Jurkat, Clone E6-1 (cell line): ENCODE results near the gene AKAP11.

Source experiments
- DNase-seq: peaks from one replicate; pipeline ENCODE4 v3.0.0-alpha.2; 2011; ENCODE audit warnings: low read depth, low spot score
- H3K4me3 ChIP-seq: 2 replicates; pipeline ENCODE4 v1.5.1; 2011; ENCODE audit warnings: mild to moderate bottlenecking, low read length, control low read depth, moderate library complexity

Gene AKAP11

DNA sequence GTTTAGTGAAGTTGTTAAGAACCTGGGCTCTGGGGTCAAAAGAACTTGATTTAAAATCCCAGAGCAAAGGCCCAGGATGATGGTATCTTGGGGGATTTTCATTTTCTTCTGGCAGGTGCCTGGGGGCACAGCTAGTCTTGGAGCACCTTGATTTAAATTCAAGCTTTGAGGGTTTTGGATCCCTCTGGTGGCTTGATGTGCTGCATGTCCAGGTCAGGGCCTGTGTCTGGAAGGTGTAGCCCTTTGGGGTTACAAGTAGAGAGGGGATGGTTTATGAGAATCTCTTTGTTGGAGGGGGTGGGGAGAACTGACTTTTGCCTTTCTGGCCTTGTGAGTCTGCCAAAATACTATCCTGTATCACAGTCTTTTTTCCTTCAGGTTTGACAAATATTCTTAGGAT lies 55.8 kb downstream of the AKAP11 start:
- DNase-seq: no peak
- H3K4me3 ChIP-seq: no peak overlapping the region

DNA sequence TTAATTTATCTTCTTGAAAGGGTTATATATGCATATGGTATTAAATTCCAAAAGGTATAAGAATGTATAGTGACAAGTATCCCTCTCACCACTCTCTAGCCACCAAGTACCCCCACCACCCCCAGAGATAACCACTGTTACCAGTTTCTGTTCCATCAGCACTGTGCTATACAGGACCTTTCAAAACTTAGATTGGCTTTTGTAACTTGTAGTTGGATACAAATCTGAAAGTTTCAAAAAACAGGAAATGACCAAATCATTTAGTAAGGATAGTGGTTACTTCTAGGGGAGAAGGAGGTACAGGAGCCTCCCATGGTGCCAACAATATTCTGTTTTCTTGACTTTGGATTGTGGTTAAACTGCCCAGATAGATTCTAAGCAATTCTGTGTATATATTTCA lies 56.7 kb downstream of the AKAP11 start:
- H3K4me3 ChIP-seq: no peak overlapping the region
- no peak for DNase-seq

DNA sequence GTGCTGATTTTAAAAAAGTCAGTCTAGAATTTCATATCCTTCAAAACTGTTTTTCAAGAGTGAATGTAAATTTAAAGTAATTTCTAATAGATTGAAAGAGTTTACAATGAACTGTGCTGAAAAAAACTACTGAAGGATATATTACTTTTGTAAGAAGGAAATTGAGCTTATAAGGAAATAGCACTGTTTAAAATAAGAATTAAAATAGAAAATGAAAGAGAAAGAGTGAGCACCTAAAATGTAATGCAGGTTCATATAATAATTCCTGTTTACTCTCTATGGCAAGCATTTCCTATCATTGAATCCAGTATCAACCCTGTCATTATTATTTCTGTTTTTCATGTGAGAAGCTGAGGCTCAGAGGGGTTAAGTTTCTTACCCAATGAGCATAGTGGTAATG lies 57.3 kb downstream of the AKAP11 start:
- no peak overlapping the region for H3K4me3 ChIP-seq
- no peak for DNase-seq

DNA sequence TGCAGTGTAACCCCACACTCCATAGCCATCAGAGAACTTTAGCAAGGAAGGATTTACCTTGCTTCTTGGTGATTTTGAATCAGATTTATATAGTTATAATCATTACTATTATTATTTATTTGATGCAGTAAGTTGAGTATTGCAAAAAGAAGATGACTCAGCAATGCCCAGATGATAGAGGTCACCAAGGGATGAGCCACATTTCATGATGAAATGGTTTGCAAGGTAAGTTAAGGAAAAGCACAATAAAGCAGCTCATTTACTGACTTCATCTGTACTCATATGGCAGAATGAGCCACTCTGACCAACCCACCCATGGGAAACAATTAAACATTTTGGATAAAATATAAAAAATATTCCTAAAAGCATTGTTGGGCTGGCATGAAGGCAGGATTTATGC lies 59.1 kb downstream of the AKAP11 start:
- DNase-seq: no peak
- no peak overlapping the region for H3K4me3 ChIP-seq

DNA sequence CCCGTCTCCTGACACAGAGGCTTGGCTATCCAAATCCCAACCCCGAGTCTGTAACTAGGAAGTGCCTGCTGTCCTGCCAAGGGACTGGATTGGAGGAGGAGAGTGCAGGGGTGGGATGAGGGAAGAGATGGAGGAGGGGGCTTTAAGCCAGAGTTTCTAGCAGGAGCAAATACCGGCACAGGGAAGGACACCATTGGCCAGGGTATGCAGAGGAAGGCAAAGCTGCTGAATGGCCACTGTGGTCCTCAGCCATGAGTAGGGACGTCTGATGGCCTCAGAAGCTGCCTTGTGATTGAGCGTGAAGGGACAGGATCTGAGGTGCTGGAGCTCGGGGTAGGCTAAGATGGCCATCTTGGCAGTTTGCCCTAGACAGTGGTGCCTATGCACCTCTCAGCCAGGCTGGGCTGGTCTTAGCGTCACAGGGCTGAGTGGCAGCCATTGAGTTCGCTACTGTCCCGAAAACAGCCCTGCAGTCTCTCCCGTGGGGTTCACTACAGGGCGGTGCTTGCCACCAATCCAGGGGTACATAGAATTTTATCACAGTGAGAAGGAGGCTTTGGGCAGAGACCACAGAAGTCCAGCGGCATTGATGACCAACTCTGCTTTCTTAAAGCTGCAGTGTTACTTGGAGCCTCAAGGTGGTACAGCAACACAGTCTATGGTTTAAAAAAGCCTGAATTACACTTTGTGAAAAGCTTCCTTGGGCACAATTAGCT lies 61.8 kb downstream of the AKAP11 start:
- H3K4me3 ChIP-seq: no peak overlapping the region
- peak; percentile 49 for DNase-seq

DNA sequence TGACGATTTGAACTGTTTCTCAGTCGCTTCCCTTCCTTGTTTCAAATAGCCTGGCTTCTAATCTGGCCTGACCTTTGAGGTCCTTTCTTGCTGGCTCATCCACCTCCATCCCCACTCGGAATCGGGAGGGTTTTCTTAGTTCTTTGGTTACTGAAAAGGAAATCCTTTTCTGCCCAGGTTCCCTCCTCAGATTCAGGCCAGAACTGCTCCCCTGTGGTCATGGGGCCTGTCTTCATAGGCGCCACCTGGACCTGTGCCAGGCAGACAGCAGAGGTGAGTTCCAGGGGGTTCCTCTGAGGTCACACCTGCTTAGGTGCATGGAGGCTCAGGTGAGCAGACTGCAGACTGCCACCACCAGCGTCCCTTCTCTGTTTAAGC lies 62.4 kb downstream of the AKAP11 start:
- H3K4me3 ChIP-seq: no peak overlapping the region
- DNase-seq: no peak

DNA sequence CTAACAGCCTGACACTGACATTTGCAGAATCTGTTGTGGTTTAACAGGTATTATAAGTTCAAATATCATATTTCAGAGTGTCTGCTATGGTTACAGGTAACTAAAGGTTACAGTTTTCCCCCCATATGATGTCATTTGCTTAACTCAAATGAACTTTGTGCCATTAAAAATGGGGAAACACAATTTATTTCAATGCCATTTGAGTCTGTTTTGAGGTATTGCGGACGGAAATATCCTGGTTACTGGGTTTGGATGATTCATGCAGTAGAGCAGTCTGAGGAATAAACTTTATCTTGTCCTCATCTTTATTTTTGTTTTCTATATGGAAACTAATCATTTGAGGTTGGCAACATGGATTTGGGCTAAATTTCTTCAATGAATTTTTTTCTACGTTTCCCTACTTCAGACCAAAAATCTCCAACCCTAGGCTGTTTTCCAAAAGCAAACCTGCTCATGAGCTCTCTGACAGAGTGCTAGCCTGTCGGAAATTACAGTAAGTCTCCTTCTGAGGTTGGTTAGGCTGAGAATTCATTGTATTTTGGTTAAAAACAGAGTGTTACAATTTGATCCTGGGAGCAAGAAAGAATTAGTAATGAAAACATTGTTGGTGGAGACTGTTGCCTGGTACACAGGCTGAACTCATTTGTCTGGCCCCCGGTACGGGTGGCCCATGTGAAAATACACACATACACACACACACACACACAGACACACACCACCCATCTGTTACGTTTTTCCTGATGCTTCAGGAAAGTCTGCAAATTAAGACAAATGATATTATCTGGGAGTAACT lies 66.1 kb downstream of the AKAP11 start:
- no peak overlapping the region for H3K4me3 ChIP-seq
- no peak for DNase-seq

DNA sequence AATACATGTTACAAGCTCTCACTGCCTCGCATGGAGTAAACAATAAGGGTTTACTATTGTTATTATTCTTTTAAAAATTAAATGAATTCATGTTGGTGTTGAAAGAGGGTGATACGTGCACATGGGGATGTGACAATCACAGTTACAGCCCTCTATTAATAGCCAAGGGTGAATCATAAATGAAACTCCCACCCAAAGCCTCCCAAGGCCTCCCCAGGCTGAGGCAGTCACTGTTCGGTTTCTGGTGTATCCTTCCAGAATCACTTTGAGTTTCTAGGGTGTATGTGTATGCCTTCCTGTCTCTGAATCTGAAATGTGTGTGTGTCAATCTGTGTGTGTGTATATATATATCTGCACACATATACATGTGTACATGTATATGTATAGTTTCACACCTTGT lies 73.4 kb downstream of the AKAP11 start:
- DNase-seq: no peak
- H3K4me3 ChIP-seq: no peak overlapping the region

DNA sequence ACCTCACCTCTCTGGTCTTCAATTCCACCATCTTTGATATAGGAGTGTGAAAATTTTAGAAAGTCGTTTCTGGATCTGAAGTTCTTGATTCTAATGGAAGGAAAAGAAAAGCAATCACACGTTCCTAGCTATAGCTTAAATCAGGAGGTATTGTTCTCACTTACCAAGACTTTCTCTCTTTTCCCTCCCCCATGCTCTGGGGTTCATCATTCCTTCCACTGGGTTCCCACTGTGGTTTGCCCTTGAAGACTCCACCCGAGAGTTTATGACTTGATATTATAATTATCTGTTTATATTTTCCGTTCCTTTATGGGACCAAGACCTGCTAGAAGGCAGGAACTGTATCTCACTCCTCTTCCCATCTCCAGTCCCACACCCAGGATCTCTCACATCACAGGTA lies 76.6 kb downstream of the AKAP11 start:
- DNase-seq: no peak
- H3K4me3 ChIP-seq: no peak overlapping the region

DNA sequence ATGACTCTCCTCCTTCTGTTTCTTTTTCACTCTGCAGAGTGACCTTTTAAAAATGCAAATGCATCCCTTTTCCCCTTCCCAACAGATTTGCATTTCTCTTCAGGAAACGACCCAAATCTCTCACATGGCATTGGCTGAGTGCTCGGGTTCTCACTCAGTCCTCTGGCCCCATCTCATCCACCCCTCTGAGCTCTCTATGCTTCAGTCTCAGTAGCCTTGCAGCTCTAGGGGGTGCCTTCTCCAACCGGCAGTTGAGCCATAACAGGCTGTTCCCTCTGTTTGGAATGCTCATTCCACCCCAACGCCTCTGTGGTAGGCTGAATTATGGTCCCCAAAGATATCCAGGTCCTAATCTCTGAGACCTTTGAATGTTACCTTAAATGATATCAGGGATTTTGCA lies 78.2 kb downstream of the AKAP11 start:
- H3K4me3 ChIP-seq: no peak overlapping the region

DNA sequence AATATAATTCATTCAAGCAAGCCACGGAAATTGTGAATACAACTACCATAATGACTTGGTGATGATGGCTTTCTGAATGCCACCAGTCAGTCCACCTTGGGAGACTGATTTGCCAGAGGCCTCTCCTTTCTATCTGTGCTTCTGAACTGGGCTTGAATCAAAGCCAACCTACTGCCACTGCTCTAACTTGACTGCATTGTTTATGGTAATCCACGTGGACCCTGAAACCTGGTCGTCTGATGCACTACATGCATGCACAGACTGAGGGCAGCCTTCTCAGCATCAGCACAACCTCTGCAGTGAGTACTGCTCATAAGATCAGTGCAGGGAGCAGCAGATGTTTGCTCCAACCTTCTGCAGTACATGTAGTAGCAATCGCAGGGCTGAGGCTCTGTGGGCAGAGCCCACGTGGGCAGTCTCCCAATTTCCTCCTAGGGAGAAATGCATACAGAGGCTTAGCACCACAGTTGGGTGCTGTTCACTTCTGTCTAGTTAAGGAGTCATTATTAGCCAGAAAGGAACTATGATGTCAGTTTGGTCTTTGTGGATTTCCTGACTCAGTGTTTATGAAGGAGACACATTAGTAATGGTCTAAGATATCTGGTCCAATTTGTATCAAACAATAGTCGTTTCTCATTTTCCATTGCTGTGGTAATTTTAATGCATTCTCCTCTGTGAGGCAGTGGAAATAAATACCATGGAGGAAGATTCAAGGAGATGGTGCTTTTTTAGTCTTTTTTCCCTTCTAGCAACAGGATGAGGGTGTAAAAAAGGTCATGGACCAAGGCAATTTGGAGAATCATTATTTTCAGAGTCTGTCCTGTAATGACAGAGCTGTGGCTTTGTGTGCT lies 82.5 kb downstream of the AKAP11 start:
- peak overlapping the region; percentile 44 for H3K4me3 ChIP-seq
- DNase-seq: peak; percentile 87

More for the DNA sequence above, 78.2 kb downstream of the AKAP11 start:
- no peak for DNase-seq

DNA sequence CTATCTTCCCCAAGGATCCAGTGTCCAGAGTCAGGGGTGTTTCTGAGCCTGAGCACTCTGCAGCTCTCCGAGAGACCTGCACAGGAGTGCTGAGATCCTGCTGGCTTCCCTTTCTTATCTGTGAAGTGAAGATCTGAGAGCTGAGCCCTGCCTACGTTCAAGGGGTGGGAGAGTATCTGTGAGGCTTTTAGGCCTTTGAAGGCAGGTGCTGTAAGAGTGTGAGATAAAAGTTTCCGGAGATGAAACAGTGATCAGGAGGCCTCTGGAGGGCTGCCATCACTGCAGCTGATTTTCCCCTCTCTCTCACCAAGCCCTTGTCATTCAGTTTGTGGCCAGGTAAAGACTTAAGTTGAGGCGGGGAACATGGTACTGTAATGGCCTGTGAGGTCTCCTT lies 83.1 kb downstream of the AKAP11 start:
- H3K4me3 ChIP-seq: peak overlapping the region; percentile 44
- DNase-seq: peak; percentile 99

DNA sequence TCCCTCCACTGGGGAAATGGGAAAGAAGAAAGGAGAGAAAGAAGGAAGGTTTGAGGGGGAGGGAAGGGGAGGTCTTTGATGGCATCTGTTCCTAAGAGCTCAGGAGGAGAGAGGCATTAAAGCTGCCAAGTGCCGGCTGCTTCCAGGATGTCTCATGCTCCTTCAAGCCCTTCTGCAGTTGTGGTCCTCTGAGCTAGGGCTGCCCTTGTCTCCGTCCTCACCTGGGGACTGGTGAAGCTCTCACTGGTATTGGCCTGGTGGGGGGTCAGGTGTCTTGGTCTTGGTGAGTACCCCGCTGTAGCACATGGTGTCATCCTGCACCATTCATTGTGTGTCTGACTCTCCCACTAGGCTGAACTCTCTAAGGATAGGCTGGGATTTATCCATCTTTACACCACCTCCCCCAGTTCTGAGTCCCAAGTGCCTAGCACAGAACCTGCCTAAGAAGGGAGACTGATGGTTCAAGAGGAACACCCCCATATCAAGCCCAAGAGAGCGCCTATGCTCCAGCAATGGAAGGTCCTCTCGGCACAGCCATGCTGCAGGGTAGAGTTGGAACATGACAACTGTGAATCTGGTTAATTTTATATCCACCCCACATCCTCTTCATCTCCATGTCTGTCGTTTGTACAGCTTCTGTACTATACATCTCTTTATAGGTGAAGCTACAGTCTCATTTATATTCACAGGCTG lies 83.7 kb downstream of the AKAP11 start:
- DNase-seq: no peak
- peak overlapping the region; percentile 22 for H3K4me3 ChIP-seq

DNA sequence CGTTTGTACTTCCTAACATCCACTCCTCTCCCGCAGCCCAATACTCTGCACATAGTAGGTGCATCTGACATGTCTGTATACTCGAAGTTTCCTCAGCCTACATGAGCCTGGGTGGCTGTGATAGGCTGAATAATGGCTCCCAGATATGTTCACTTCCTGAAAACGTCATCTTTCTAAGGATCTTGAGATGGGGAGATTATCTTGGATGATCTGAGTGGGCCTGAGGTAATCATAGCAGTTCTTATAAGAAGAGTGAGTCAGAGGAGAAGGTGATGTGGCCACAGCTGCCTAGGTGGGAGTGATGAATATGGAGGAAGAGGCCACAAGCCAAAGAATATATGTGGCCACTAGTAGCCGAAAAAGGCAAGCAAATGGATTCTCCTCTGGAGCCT lies 84.2 kb downstream of the AKAP11 start:
- DNase-seq: no peak
- H3K4me3 ChIP-seq: no peak overlapping the region

DNA sequence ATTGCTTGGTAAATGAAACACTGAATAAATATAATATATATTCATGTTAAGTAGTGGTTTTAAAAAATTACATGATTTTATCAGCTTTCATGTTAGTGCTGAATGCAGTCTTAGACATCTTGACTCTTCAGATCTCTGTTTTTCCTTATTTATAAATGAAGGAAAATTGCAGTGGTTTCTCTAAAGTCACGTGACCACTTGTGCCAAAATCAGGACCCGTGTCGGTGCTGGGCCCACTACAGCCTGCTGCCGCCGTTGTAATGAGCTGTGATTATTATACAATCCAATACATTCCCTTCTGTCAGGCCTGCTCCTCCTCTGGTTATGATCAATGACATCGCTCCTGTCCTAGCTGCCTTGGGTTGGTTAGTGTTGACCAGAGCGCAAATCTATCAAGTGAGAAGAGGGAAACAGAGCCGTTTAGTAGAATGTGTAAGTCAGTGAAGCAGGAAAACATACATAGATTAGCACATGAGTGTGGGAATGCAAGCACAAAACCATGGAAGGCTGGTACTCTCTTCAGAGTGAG lies 88.2 kb downstream of the AKAP11 start:
- H3K4me3 ChIP-seq: no peak overlapping the region
- no peak for DNase-seq

DNA sequence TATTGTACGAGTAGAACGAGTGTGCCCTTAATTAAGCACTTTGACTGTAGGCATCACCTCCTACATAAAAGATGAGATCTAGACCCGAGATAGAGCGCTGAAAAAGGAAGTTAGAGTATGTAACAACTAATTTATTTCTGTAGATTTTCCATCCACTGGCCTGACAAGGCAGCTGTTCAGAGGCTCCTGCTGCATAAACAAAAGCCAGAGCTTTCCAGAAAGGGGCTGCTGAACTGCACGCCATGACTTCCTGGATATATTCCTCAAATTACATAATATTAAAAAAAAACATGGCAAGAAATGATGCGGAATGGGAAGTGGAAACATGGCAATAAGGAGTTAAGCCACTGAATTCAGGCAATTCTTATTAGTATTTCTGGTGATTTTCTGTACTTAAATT lies 89.7 kb downstream of the AKAP11 start:
- DNase-seq: no peak
- no peak overlapping the region for H3K4me3 ChIP-seq

DNA sequence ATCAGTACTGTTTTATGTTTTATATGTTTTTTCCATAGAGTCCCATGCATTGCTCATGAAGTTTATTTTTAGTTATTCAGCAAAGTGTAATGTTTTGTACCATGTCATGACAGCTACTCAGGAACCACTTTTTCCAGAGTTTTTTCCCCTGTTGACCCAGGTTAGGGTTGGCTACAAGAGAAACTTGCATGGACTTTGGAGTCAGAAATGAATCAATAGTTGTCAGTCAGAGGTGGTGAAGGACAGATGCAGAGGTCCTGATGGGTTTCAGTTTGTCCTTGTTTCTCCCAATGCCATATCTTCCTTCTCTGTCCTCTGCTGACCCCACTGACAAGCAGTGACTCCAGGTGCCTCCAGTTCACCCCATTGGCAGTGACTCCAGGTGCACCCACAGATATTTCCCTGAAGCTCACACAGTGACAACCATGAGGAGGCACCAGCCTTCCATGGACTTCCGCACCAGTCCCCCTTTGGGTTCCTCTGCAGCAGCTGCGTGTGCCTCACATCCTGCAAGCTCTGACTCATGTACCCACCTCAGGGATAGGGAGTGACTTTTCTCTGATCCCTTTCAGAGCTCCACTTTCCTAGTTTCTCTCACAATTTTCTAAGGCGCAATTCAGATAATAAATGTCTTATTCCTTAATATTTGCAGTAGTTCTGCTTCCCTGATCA lies 92.1 kb downstream of the AKAP11 start:
- no peak overlapping the region for H3K4me3 ChIP-seq
- DNase-seq: no peak

DNA sequence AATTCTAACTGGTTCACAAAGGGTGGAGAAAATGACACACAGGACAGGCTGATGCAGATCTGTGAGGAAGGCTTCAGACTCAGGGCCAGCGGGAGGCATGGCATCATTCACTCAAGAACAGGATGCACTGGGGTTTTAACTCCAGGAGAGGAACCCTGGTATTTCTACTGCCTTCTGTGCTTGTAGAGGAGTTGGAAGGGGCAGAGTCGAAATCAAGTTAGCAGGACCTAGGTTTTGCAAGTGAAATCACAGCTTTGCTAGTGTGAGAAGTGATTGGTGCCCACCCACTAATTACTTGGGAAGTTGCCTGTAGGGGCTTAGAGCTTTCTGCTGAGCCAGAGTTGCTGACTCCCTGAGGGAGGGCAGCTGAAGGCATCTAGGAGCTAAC lies 92.7 kb downstream of the AKAP11 start:
- no peak for DNase-seq

DNA sequence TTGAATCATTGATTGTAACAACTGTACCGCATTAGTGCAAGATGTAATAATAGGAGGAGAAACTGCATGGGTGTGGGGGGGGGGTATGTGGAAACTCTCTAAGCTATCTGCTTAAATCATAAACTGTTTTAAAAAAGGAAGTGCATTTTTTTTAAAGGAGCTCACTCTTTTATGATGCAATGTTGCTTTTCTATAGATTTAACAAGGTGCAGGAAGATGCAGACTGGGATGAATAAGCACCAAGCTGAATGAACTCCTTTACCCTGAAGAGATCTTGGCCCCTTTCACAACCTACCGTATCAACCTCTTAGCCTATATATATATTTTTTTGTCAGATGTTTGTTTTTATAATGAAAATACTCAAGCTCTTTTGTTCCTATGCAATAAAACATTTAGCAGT lies 95.9 kb downstream of the AKAP11 start:
- no peak overlapping the region for H3K4me3 ChIP-seq
- DNase-seq: no peak

More for the DNA sequence above, 92.7 kb downstream of the AKAP11 start:
- no peak overlapping the region for H3K4me3 ChIP-seq
